ENCODE results near the gene SPAG5.
A peak's percentile ranks its signal among the peaks of the same experiment; 100 is the strongest.

The SPAG5 gene

DNA sequence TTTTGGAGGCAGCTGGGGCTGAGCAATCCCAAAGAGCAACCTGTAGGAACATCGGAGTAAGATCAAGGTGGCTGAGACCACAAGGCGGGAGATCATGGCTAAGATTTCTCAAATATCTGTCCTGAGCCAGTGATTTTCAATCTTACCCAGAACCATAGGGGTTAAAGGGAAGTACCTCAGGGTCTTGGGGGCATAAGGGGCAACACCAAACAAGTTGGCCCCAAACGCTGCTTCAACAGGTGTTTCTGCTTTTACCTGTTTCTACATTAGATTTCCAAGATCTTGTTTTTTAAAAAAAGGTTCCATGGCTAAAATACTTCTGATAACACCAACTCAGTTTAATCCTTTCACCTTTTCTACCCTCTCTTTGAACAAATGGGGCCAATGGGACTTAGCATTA is 43.8 kb downstream of the SPAG5 start:
- TF ChIP-seq, protein P1, sequence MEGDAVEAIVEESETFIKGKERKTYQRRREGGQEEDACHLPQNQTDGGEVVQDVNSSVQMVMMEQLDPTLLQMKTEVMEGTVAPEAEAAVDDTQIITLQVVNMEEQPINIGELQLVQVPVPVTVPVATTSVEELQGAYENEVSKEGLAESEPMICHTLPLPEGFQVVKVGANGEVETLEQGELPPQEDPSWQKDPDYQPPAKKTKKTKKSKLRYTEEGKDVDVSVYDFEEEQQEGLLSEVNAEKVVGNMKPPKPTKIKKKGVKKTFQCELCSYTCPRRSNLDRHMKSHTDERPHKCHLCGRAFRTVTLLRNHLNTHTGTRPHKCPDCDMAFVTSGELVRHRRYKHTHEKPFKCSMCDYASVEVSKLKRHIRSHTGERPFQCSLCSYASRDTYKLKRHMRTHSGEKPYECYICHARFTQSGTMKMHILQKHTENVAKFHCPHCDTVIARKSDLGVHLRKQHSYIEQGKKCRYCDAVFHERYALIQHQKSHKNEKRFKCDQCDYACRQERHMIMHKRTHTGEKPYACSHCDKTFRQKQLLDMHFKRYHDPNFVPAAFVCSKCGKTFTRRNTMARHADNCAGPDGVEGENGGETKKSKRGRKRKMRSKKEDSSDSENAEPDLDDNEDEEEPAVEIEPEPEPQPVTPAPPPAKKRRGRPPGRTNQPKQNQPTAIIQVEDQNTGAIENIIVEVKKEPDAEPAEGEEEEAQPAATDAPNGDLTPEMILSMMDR (conservative IDR thresholded peaks at IDR 0.05; ENCODE audit: low read length), result no peak
- no peak for DNase-seq (ENCODE audit: low read depth)
- no peak overlapping the region for H3K4me3 ChIP-seq (ENCODE audit: low read length)

DNA sequence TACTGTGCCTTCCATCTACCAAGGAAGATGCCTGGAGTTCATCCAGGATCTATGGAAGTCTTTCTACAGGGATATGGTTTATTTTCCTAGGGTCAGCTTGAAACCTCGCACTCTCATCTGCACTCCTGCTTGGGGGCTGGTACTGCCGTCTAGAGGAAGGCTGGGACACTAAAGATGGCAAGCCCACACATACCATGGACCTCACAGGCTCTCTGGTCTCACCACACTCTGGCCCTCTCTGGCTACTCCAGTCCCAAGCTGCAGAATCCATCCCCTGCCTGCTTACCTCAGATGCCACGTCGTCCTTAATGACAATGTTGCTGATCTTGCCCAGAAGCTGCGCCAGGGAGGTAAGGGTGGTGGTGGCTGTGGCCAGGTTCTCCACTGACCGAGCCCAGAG is 44.3 kb downstream of the SPAG5 start:
- TF ChIP-seq, protein P1 (conservative IDR thresholded peaks at IDR 0.05; ENCODE audit: low read length), result no peak
- H3K4me3 ChIP-seq (ENCODE audit: low read length), result no peak overlapping the region
- no peak for DNase-seq (ENCODE audit: low read depth)

DNA sequence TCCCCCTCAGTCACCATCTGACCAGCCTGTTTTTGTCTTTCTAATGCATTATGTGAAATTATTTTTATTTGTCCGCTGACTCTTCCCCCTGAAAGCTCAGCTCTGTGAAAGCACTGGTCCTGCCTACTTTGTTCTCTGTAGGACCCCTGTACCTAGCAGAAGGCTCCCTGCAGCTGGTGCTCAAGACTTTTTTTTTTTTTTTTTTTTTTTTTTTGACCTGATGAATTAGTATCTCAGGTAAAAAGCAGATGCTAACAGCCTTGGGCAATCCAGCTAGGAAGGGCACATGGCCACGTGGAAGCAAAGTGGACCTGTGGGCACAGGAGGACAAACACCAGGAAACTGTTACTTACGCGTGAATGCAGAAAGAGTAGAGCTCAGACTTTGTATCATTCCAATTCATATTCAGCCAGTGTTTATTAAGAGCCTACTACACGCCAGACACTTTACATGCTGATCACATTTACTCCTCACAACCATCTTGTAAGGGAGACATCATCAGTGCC is 45.8 kb downstream of the SPAG5 start:
- TF ChIP-seq, protein P1 (conservative IDR thresholded peaks at IDR 0.05; ENCODE audit: low read length), result no peak
- H3K4me3 ChIP-seq (ENCODE audit: low read length), result no peak overlapping the region; the same call in 1 of the 2 replicates
- no peak for DNase-seq (ENCODE audit: low read depth)

DNA sequence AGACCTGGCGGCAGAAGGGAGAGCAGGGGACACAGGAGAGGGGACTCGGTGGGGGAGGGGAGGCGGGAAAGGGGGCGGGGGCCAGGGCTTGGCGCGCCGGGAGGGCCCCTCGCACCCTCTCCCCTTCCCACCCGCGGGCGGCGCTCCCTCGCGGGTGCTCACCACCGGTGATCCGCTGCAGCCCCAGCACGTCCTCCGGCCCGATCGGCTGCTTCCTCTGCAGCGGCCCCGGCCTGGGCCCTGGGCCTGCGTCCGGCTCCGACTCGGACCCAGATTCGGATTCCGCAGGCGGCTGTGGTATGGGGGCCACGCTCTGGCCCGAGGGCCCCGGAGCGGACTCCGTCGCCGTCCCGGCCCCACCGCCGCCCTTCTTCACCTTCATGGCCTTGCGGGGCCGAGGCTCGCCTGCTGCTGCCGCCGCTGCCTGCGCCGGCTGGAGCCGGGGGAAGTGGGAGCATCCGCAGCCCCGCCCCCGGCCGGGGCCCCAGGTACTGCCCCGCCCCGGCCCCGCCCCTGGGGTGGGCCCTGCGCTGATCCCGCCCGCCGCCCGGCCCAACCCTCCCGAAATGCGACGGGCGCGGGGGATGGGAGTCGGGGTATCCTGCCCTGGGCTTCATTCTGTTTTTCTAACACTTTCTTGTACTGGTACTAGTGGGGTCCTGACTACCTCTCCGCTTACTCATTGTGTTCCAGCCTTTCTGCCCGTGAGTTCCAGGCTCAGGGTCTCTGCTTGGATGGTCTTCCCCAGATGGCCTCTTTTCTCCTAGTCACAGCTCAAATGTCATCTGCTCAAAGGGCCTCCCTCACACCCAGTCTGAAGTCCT is 46.4 kb downstream of the SPAG5 start, which contains the start of gene UNC119:
Gene UNC119 (minus strand): TSS at position 449 of the 824 bp plus-strand sequence. CDS start 67 bp downstream, at position 382.
- peak; percentile 61 for DNase-seq (ENCODE audit: low read depth)
- peak within 1 kb of the TSS; percentile 69 for H3K4me3 ChIP-seq (ENCODE audit: low read length)
- TF ChIP-seq, protein P1 (conservative IDR thresholded peaks at IDR 0.05; ENCODE audit: low read length), result no peak

DNA sequence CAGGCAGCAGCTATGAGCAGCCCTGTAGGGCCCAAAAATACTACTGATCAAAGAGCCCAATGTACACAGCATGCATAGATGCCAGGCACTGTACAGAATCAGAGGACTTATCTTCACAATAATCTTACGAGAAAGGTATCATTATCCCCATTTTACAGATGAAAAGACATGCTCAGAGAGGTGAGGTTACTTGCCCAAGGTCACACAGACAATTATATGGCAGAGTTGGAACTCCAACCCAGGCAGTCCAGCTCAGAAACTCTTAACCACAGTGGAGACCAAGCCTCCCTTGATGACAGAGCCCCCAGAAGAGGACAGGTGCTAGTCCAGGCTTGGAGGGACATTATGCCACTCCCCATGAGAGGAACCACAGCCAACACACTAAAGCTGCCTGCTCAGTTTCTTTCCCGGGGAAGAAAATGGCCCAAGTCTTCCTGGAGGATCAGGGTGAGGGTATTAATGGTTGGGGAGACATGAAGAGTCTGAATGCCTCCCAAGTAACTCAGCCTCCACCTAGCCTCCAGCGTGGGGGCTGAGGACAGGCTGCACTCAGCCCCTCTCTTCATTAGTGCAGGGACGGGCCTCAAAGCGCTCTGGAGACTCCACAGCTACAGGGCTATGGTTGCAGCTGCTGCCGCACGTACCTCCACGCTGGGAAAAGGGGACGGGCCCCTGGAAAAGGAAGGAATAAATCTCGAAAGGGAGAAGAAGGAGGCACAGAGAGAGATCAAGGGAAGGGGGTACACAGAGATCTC is 47.2 kb downstream of the SPAG5 start:
- TF ChIP-seq, protein P1 (conservative IDR thresholded peaks at IDR 0.05; ENCODE audit: low read length), result no peak
- DNase-seq (ENCODE audit: low read depth), result peak; percentile 14

DNA sequence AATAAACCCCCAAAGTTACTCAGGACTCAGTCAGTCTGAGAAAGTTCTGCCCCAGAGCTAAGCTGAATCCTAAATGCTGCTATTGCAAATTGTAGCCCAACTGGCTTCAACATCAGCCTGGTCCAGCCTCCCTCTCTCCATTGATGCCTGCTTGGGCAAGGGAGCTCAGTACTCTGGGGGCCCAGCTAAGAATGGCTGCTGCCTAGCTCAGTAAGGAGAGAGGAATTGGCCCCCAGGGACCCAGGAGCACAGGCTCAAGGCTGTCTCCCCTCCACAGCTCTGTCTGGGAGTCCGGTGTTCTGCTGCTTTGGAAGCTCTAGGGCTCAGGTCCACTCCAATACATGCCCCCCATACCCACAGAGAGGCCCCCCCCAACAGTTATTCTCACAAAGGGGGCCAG is 48.0 kb downstream of the SPAG5 start:
- TF ChIP-seq, protein P1 (conservative IDR thresholded peaks at IDR 0.05; ENCODE audit: low read length), result no peak
- no peak overlapping the region for H3K4me3 ChIP-seq (ENCODE audit: low read length)
- no peak for DNase-seq (ENCODE audit: low read depth)

More for the DNA sequence above, 47.2 kb downstream of the SPAG5 start:
- H3K4me3 ChIP-seq (ENCODE audit: low read length), result peak overlapping the region; percentile 69

Measured in AG10803 (cell line).